HepG2 (cell line): ENCODE data around the gene TCF20. TPM values are rescaled to one million over a fixed set of nuclear protein-coding genes. Genes with fewer than 3 reads are reported as not detected.
A peak's percentile ranks its signal among the peaks of the same experiment; 100 is the strongest.

Experiments
- ATAC-seq: fragments of 200-7000 bp; cut with Tn5 transposase; 3 replicates; pipeline ENCODE4 v1.9.1; 2020; ENCODE audit warnings: mild to moderate bottlenecking, moderate library complexity
- BruUV-seq: library from RNA; stranded (reverse); fragments of 400-500 nt; replicated peaks from 2 replicates; lab custom pipeline; 2021; lab: Mats Ljungman, UMichigan
- CTCF ChIA-PET: fragments of 300-600 bp; formaldehyde crosslinking; extraction: SDS; loops from one replicate; lab custom pipeline; 2021; ENCODE audit warnings: low total read pairs, inconsistent platforms, low intra/inter-chr PET ratio; lab: Yijun Ruan, JAX
- POLR2A ChIA-PET: fragments of 350-600 bp; sonication (Branson Sonifier 250); formaldehyde crosslinking; loops from one replicate; lab custom pipeline; 2020; ENCODE audit warnings: antibody characterized with exemption, inconsistent platforms; lab: Yijun Ruan, JAX
- DNase-seq: peaks from one replicate; pipeline ENCODE4 v3.0.0-alpha.2; 2015; ENCODE audit warnings: low spot score
- FAIRE-seq: peaks from 3 replicates; lab custom pipeline; 2011; peaks lifted over from hg19 to GRCh38; lab: Jason Lieb, UNC
- H2AFZ ChIP-seq: one replicate; pipeline ENCODE4 v1.6.1; 2011; ENCODE audit warnings: low read length, inconsistent platforms
- H3K27ac ChIP-seq: fragments of 300-600 bp; 3 replicates; pipeline ENCODE4 v1.8.0; 2011; ENCODE audit warnings: mixed run types, mild to moderate bottlenecking, mixed read lengths, low read length, inconsistent platforms; ENCODE audit not compliant: insufficient read depth; ENCODE audit errors: extremely low read length
- H3K27me3 ChIP-seq, 2 experiments: fragments of 200-600 bp in 1 of 2; 2 replicates in 1 of 2; 3 replicates in 1 of 2; pipeline versions ENCODE4 v1.6.0 to v1.8.0; 2011; ENCODE audit warnings: low read length in 2 of 2, mild to moderate bottlenecking in 2 of 2, moderate library complexity in 2 of 2, inconsistent platforms in 1 of 2; ENCODE audit not compliant: insufficient read depth in 2 of 2, control insufficient read depth in 1 of 2
- H3K36me3 ChIP-seq, 2 experiments: fragments of 200-600 bp in 1 of 2; replicated peaks in 1 of 2; 2 replicates in 1 of 2; 3 replicates in 1 of 2; pipeline versions ENCODE4 v1.5.1 to v1.8.0; 2011; ENCODE audit warnings: low read length in 2 of 2, inconsistent platforms in 1 of 2; ENCODE audit not compliant: insufficient read depth in 2 of 2, control insufficient read depth in 1 of 2
- H3K4me1 ChIP-seq: 2 replicates; pipeline ENCODE4 v1.5.1; 2012; ENCODE audit warnings: low read length, inconsistent platforms; ENCODE audit not compliant: insufficient read depth
- H3K4me2 ChIP-seq: 2 replicates; pipeline ENCODE4 v1.6.0; 2011; ENCODE audit warnings: low read depth, low read length, inconsistent platforms
- H3K4me3 ChIP-seq, 3 experiments: fragments of 200-600 bp in 1 of 3; sonication (generic), shearing (Covaris generic) in 1 of 3; replicated peaks in 1 of 3; 2 replicates each; pipeline ENCODE4 v1.5.1; 2011 to 2016; ENCODE audit warnings: low read length in 3 of 3, inconsistent platforms in 2 of 3, low read depth in 2 of 3, mild to moderate bottlenecking in 2 of 3, control low read depth in 1 of 3, mixed read lengths in 1 of 3; ENCODE audit not compliant: insufficient read depth in 1 of 3
- H3K79me2 ChIP-seq: one replicate; pipeline ENCODE4 v1.6.1; 2011; ENCODE audit warnings: low read length, inconsistent platforms; ENCODE audit not compliant: insufficient read depth
- H3K9ac ChIP-seq: 2 replicates; pipeline ENCODE4 v1.6.0; 2011; ENCODE audit warnings: mild to moderate bottlenecking, low read depth, low read length, inconsistent platforms; ENCODE audit not compliant: insufficient read depth
- H3K9me3 ChIP-seq: 2 replicates; pipeline ENCODE4 v1.5.1; 2012; ENCODE audit warnings: mild to moderate bottlenecking, low read length
- H4K20me1 ChIP-seq: 2 replicates; pipeline ENCODE4 v1.6.0; 2011; ENCODE audit warnings: inconsistent platforms, mild to moderate bottlenecking, low read length, moderate library complexity; ENCODE audit not compliant: insufficient read depth
- AFF4 ChIP-seq: sonication (generic); formaldehyde crosslinking; IDR thresholded peaks from 2 replicates; pipeline ENCODE4 v1.4.0; 2020; ENCODE audit warnings: missing genetic modification reagents
- ELF4 ChIP-seq: sonication (generic); formaldehyde crosslinking; IDR thresholded peaks from 2 replicates; pipeline ENCODE4 v1.5.0; 2020; ENCODE audit warnings: missing genetic modification reagents, mild to moderate bottlenecking, moderate library complexity, borderline replicate concordance
- ETV5 ChIP-seq: IDR thresholded peaks from 2 replicates; pipeline ENCODE4 v1.6.1; 2018; ENCODE audit warnings: missing biosample characterization, missing genetic modification reagents, inconsistent platforms, borderline replicate concordance
- MXD1 ChIP-seq: sonication (generic); formaldehyde crosslinking; IDR thresholded peaks from 2 replicates; pipeline ENCODE4 v1.4.0; 2020; ENCODE audit warnings: mild to moderate bottlenecking, missing genetic modification reagents
- RBFOX2 ChIP-seq: fragments of 200-400 bp; formaldehyde crosslinking; IDR thresholded peaks from 2 replicates; pipeline ENCODE4 v1.6.1; 2017; ENCODE audit warnings: low read depth, mild to moderate bottlenecking, low read length
- SMARCE1 ChIP-seq: fragments of 450-650 bp; IDR thresholded peaks from 2 replicates; pipeline ENCODE4 v1.6.1; 2017; ENCODE audit warnings: borderline replicate concordance
- YY1 ChIP-seq: IDR thresholded peaks from 2 replicates; pipeline ENCODE4 v1.6.1; 2011; ENCODE audit warnings: low read length, low read depth, moderate library complexity, mild to moderate bottlenecking; ENCODE audit not compliant: insufficient read depth, insufficient replicate concordance
- ZFP36L1 ChIP-seq: sonication (generic); formaldehyde crosslinking; IDR thresholded peaks from 2 replicates; pipeline ENCODE4 v1.8.0; 2022; ENCODE audit warnings: mild to moderate bottlenecking, missing genetic modification reagents, moderate library complexity
- ZFX ChIP-seq: sonication (generic); formaldehyde crosslinking; IDR thresholded peaks from 2 replicates; pipeline ENCODE4 v1.4.0; 2020; ENCODE audit warnings: mild to moderate bottlenecking, low read depth, missing genetic modification reagents, moderate library complexity
- ZNF674 ChIP-seq: sonication (generic); formaldehyde crosslinking; IDR thresholded peaks from 2 replicates; pipeline ENCODE4 v1.5.0; 2020; ENCODE audit warnings: low read depth, mild to moderate bottlenecking, missing genetic modification reagents
- ZNF800 ChIP-seq: sonication (generic); formaldehyde crosslinking; IDR thresholded peaks from 2 replicates; pipeline ENCODE4 v1.4.0; 2020; ENCODE audit warnings: missing genetic modification reagents
- WGBS: methylation state at CpG from one replicate; pipeline ENCODE4 v1.1.6; 2017; ENCODE audit warnings: low lambda C conversion rate; 5-methylcytosine and 5-hydroxymethylcytosine counted together
- in situ Hi-C: cut with HindIII; loops from 2 replicates; pipeline ENCODE4 v1.10.0; 2017; ENCODE audit warnings: low pct_unique_long_range_greater_than_20kb; ENCODE audit not compliant: extremely low pct_ligation_motif_present
- intact Hi-C: fragments of 100-400 bp; cut with micrococcal nuclease; formaldehyde crosslinking; loops from one replicate; pipeline ENCODE4 v1.10.0; 2022; ENCODE audit not compliant: unreplicated experiment
- polyA plus RNA-seq, 8 experiments: library from polyadenylated mRNA; depleted of rRNA in 3 of 8; stranded (reverse) in 7 of 8; unstranded in 1 of 8; fragments of >200 nt; fragmentation: Illumina TruSeq in 4 of 8; extraction: Trizol in 4 of 8; gene quantifications; 2 replicates each; pipeline versions ENCODE4 v1.2.1 to v1.2.3, GENCODE V29; 2011 to 2016; ENCODE audit warnings: low read depth in 4 of 8, missing spikeins in 1 of 8, mixed read lengths in 1 of 8; ENCODE audit not compliant: insufficient read depth in 1 of 8
- total RNA-seq, 5 experiments: library from RNA; depleted of rRNA; stranded (reverse); fragments of >200 nt; fragmentation: Illumina TruSeq; extraction: Trizol; gene quantifications; 2 replicates each; pipeline ENCODE4 v1.2.3, GENCODE V29; 2016; ENCODE audit warnings: low read depth in 1 of 5

TCF20 gene
- total and polyA plus RNA-seq, 2 of the 13 experiments (the other 11 are each of a cell fraction or from before 2014, with no cell fraction given): 12.8 to 23.7 TPM

- no peak overlapping the region for H2AFZ ChIP-seq
- peaks cover 25% of the 10 kb centered on the region for H4K20me1 ChIP-seq
- POLR2A ChIA-PET: no interaction called here
- FAIRE-seq: no peak
- in situ Hi-C loops (no loop called here), intact Hi-C loops (no loop called here)
- H3K4me2 ChIP-seq: peak overlapping the region; percentile 4; the same call in 1 of the 2 replicates
- H3K27me3 ChIP-seq: no peaks in the 10 kb centered on the region; a peak in 1 of 5 replicates
- H3K4me1 ChIP-seq: peaks cover 38% of the 10 kb centered on the region
- TF ChIP-seq ZFP36L1 (CRISPR knock-in tag) (no peak), YY1 (no peak), MXD1 (peak; percentile 6; the same call in 1 of the 2 replicates)
- TF ChIP-seq, all 625 proteins: peak for 1
- WGBS: 93% methylated on average over 12 of the region's 20 CpGs
- no TSS peak for BruUV-seq
- Histone ChIP-seq H3K27ac (no peak overlapping the region), H3K79me2 (peaks cover 35% of the 10 kb centered on the region), H3K4me3 (no peak overlapping the region), H3K9me3 (no peaks in the 10 kb centered on the region), H3K36me3 (peaks cover 1 to 4% of the 10 kb centered on the region in 2 experiments; a peak in 3 of 5 replicates), H3K9ac (no peak overlapping the region)
- CTCF ChIA-PET: no interaction called here
- DNase-seq: no peak
- no peak for ATAC-seq
These were observed 849 bp upstream of the TCF20 start for GRCh38 chr22:42271191-42271813.

GRCh38 chr22:42270176-42270509 is 310 bp downstream of the TCF20 start:
- no TSS peak for BruUV-seq
- in situ Hi-C loops: no loop called here
- H3K4me1 ChIP-seq: peaks cover 50% of the 10 kb centered on the region
- peak overlapping the region; percentile 83 for H3K4me2 ChIP-seq
- WGBS: no CpG with 5 or more reads among the region's 37 CpGs
- peaks cover 0 to 1% of the 10 kb centered on the region in 2 experiments; a peak in 3 of 5 replicates for H3K36me3 ChIP-seq
- H3K79me2 ChIP-seq: peaks cover 46% of the 10 kb centered on the region
- ChIA-PET CTCF (interaction anchor here (1.0 to 1.4 kb wide), 2 partner anchors 44 to 101 kb away, joined by 3 to 6 read pairs; no protein-coding TSS in a partner anchor), POLR2A (no interaction called here)
- no peaks in the 10 kb centered on the region for H3K9me3 ChIP-seq
- peak overlapping the region; percentile 87 for H3K9ac ChIP-seq
- intact Hi-C loops: no loop called here
- FAIRE-seq (no peak), DNase-seq (no peak), ATAC-seq (peak; percentile 67)
- no peak overlapping the region for H2AFZ ChIP-seq
- H3K27ac ChIP-seq: peak overlapping the region; percentile 88
- H4K20me1 ChIP-seq: peaks cover 34% of the 10 kb centered on the region
- H3K4me3 ChIP-seq: peak overlapping the region; percentile 83 to 94 (median 93)
- no peaks in the 10 kb centered on the region; a peak in 1 of 5 replicates for H3K27me3 ChIP-seq
- TF ChIP-seq SMARCE1 (no peak), ETV5 (CRISPR knock-in tag) (0 out of 2 replicates have a peak, but pooled peaks have one; percentile 1), ZNF674 (CRISPR knock-in tag) (no peak), ZNF800 (CRISPR knock-in tag) (no peak), RBFOX2 (peak; percentile 56; the same call in 1 of the 2 replicates), ELF4 (no peak), AFF4 (no peak), ZFX (CRISPR knock-in tag) (peak; percentile 13; the same call in 1 of the 2 replicates)
